Measurements from ENCODE around the gene GLIPR1L1.

The GLIPR1L1 gene

DNA sequence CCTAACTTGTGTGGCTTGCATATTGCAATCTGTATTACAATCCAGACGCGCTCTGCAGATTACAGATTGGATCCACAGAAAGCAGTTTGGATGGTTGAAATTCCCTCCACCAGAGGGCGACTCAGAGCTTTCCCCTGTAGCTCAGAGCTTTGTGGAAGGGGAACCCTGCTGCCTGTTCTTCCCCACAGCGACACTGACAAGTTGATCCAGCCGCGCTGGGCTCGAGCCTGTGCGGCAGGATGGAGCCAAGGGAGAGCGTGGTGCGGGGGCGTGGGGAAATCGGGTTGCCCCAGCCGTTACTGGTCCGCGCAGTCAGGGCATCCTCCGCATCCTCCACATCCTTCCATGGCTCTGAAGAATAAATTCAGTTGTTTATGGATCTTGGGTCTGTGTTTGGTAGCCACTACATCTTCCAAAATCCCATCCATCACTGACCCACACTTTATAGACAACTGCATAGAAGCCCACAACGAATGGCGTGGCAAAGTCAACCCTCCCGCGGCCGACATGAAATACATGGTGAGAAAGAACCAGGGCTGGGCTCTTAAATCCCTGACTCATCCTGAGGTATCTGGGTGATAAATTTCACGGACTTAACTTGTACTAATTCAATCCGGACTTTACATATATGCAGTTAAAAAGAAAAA is at the start of gene GLIPR1L1 (continued):
- TF ChIP-seq ZNF76 (tag by site-specific recombination; IDR thresholded peaks at IDR 0.05; ENCODE audit: borderline replicate concordance, low read depth), result no peak

DNA sequence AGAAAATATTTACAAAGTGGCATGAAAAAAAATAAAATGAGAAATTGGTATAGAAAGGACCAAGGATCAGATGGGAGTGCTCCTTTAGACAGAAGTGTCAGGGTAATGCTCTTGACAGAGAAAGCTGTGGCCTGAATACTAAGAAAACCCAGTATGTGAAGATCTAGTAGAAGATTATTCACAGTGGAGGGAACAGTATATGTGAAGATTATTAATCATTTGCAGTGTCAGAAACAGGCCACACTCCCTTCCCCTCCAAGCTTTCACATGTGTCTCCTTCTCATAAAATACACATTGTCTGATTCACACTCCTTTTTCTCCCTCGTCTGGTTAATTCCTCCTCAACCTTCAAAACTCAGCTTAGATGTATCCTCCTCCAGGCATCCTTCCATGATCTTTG is 45.6 kb upstream of the GLIPR1L1 start:
- TF ChIP-seq ZNF837 (tag by site-specific recombination; IDR thresholded peaks at IDR 0.05), result no peak
- TF ChIP-seq ZNF560 (tag by site-specific recombination; IDR thresholded peaks at IDR 0.05; ENCODE audit: borderline replicate concordance), result no peak
- no peak for TF ChIP-seq GLIS1 (tag by site-specific recombination; IDR thresholded peaks at IDR 0.05)
- TF ChIP-seq ZNF175 (tag by site-specific recombination; IDR thresholded peaks at IDR 0.05), result no peak
- no peak for TF ChIP-seq ZNF571 (tag by site-specific recombination; IDR thresholded peaks at IDR 0.05)
- TF ChIP-seq ZNF274 (IDR thresholded peaks at IDR 0.05; ENCODE audit: low read length), result no peak
- no peak for TF ChIP-seq ZNF274 (tag by site-specific recombination; IDR thresholded peaks at IDR 0.05; ENCODE audit: borderline replicate concordance)
- TF ChIP-seq, protein P1, sequence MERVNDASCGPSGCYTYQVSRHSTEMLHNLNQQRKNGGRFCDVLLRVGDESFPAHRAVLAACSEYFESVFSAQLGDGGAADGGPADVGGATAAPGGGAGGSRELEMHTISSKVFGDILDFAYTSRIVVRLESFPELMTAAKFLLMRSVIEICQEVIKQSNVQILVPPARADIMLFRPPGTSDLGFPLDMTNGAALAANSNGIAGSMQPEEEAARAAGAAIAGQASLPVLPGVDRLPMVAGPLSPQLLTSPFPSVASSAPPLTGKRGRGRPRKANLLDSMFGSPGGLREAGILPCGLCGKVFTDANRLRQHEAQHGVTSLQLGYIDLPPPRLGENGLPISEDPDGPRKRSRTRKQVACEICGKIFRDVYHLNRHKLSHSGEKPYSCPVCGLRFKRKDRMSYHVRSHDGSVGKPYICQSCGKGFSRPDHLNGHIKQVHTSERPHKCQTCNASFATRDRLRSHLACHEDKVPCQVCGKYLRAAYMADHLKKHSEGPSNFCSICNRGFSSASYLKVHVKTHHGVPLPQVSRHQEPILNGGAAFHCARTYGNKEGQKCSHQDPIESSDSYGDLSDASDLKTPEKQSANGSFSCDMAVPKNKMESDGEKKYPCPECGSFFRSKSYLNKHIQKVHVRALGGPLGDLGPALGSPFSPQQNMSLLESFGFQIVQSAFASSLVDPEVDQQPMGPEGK (tag by site-specific recombination; IDR thresholded peaks at IDR 0.05), result no peak
- TF ChIP-seq, protein P2, sequence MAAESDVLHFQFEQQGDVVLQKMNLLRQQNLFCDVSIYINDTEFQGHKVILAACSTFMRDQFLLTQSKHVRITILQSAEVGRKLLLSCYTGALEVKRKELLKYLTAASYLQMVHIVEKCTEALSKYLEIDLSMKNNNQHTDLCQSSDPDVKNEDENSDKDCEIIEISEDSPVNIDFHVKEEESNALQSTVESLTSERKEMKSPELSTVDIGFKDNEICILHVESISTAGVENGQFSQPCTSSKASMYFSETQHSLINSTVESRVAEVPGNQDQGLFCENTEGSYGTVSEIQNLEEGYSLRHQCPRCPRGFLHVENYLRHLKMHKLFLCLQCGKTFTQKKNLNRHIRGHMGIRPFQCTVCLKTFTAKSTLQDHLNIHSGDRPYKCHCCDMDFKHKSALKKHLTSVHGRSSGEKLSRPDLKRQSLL (tag by site-specific recombination; IDR thresholded peaks at IDR 0.05), result no peak
- TF ChIP-seq IKZF3 (tag by site-specific recombination; IDR thresholded peaks at IDR 0.05), result no peak
- TF ChIP-seq, protein P3, sequence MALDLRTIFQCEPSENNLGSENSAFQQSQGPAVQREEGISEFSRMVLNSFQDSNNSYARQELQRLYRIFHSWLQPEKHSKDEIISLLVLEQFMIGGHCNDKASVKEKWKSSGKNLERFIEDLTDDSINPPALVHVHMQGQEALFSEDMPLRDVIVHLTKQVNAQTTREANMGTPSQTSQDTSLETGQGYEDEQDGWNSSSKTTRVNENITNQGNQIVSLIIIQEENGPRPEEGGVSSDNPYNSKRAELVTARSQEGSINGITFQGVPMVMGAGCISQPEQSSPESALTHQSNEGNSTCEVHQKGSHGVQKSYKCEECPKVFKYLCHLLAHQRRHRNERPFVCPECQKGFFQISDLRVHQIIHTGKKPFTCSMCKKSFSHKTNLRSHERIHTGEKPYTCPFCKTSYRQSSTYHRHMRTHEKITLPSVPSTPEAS (tag by site-specific recombination; IDR thresholded peaks at IDR 0.05), result no peak
- TF ChIP-seq ZNF426 (tag by site-specific recombination; IDR thresholded peaks at IDR 0.05), result no peak
- no peak for TF ChIP-seq HOXD13 (CRISPR knock-in tag; IDR thresholded peaks at IDR 0.05; ENCODE audit: borderline replicate concordance)
- TF ChIP-seq HOXA7 (CRISPR knock-in tag; IDR thresholded peaks at IDR 0.05; ENCODE audit: borderline replicate concordance), result no peak
- TF ChIP-seq, protein P4, sequence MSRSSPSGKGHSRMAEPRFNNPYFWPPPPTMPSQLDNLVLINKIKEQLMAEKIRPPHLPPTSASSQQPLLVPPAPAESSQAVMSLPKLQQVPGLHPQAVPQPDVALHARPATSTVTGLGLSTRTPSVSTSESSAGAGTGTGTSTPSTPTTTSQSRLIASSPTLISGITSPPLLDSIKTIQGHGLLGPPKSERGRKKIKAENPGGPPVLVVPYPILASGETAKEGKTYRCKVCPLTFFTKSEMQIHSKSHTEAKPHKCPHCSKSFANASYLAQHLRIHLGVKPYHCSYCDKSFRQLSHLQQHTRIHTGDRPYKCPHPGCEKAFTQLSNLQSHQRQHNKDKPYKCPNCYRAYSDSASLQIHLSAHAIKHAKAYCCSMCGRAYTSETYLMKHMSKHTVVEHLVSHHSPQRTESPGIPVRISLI (tag by site-specific recombination; IDR thresholded peaks at IDR 0.05), result no peak
- no peak for TF ChIP-seq MYNN (tag by site-specific recombination; IDR thresholded peaks at IDR 0.05; ENCODE audit: borderline replicate concordance)
- TF ChIP-seq ZNF610 (tag by site-specific recombination; IDR thresholded peaks at IDR 0.05; ENCODE audit: borderline replicate concordance), result no peak
- no peak for TF ChIP-seq HOXC10 (CRISPR knock-in tag; IDR thresholded peaks at IDR 0.05)
- no peak for TF ChIP-seq REPIN1 (tag by site-specific recombination; IDR thresholded peaks at IDR 0.05; ENCODE audit: low read depth)
- no peaks in the 10 kb centered on the region for H3K36me3 ChIP-seq (ENCODE audit: control insufficient read depth in 2 of 2, insufficient read depth in 1 of 2, low read length in 2 of 2)
- H3K4me3 ChIP-seq (ENCODE audit: low read depth, low read length), result no peak overlapping the region
- CTCF ChIA-PET, result interaction anchor here (0.8 to 1.3 kb wide), 5 partner anchors 10 to 602 kb away, joined by 3 to 7 read pairs (median 3); no protein-coding TSS in a partner anchor
- no peaks in the 10 kb centered on the region for H3K9me3 ChIP-seq (ENCODE audit: control insufficient read depth, insufficient read depth, low read depth, low read length)
- POLR2A ChIA-PET, result interaction anchor here (0.5 kb wide), 1 partner anchor 571 kb away, joined by 4 read pairs; no protein-coding TSS in a partner anchor
- H3K4me1 ChIP-seq (ENCODE audit: control insufficient read depth, insufficient read depth, low read length), result peaks cover 2% of the 10 kb centered on the region; the same call in 1 of the 2 replicates
- H3K27ac ChIP-seq (ENCODE audit: extremely low read depth, low read depth, low read length), result no peak overlapping the region
